SK-N-SH treated with all-trans-retinoic acid at 6 μM for 48 hours (cell line): Measurements from ENCODE around the gene INPP4B.

ENCODE experiments used
- ATAC-seq: fragments of 200-7000 bp; cut with Tn5 transposase; 3 replicates; pipeline ENCODE4 v1.9.1; 2020; ENCODE audit warnings: mild to moderate bottlenecking, moderate library complexity
- CSDC2 ChIP-seq: fragments of 250-450 bp; sonication (Bioruptor Pico); IDR thresholded peaks from 2 replicates; pipeline ENCODE4 v1.5.0; 2020; ENCODE audit warnings: mild to moderate bottlenecking, moderate library complexity
- ESRRG ChIP-seq: fragments of 250-450 bp; sonication (Bioruptor Pico); IDR thresholded peaks from 2 replicates; pipeline ENCODE4 v1.6.1; 2021; ENCODE audit warnings: mild to moderate bottlenecking
- GLIS3 ChIP-seq: fragments of 250-450 bp; sonication (Bioruptor Pico); IDR thresholded peaks from 2 replicates; pipeline ENCODE4 v1.5.0; 2020; ENCODE audit warnings: mild to moderate bottlenecking, moderate library complexity
- OSR1 ChIP-seq: fragments of 250-450 bp; sonication (Bioruptor Pico); IDR thresholded peaks from 2 replicates; pipeline ENCODE4 v1.8.0; 2022; ENCODE audit warnings: moderate library complexity, mild to moderate bottlenecking, inconsistent platforms
- PPARA ChIP-seq: fragments of 250-450 bp; sonication (Bioruptor Pico); IDR thresholded peaks from 2 replicates; pipeline ENCODE4 v1.5.0; 2020; ENCODE audit warnings: mild to moderate bottlenecking, borderline replicate concordance
- RARB ChIP-seq: fragments of 250-450 bp; sonication (Bioruptor Pico); IDR thresholded peaks from 2 replicates; pipeline ENCODE4 v1.8.0; 2021; ENCODE audit warnings: mild to moderate bottlenecking, moderate library complexity
- SNAI2 ChIP-seq: fragments of 250-450 bp; sonication (Bioruptor Pico); IDR thresholded peaks from 2 replicates; pipeline ENCODE4 v1.5.0; 2020; ENCODE audit warnings: mild to moderate bottlenecking, moderate library complexity
- TCF4 ChIP-seq: fragments of 250-450 bp; sonication (Bioruptor Pico); IDR thresholded peaks from 2 replicates; pipeline ENCODE4 v1.8.0; 2021; ENCODE audit warnings: mild to moderate bottlenecking, moderate library complexity, borderline replicate concordance
- TOX ChIP-seq: fragments of 250-450 bp; sonication (Bioruptor Pico); IDR thresholded peaks from 2 replicates; pipeline ENCODE4 v1.8.0; 2021; ENCODE audit warnings: mild to moderate bottlenecking, moderate library complexity, borderline replicate concordance
- ZFP3 ChIP-seq: fragments of 250-450 bp; sonication (Bioruptor Pico); IDR thresholded peaks from 2 replicates; pipeline ENCODE4 v1.5.0; 2020; ENCODE audit warnings: mild to moderate bottlenecking, moderate library complexity
- ZFP30 ChIP-seq: fragments of 450-650 bp; formaldehyde crosslinking; IDR thresholded peaks from 2 replicates; pipeline ENCODE4 v1.5.0; 2022; ENCODE audit warnings: mild to moderate bottlenecking, moderate library complexity
- ZNF70 ChIP-seq: fragments of 450-650 bp; formaldehyde crosslinking; IDR thresholded peaks from 2 replicates; pipeline ENCODE4 v1.5.0; 2020; ENCODE audit warnings: mild to moderate bottlenecking, moderate library complexity
- ZNF8 ChIP-seq: fragments of 450-650 bp; formaldehyde crosslinking; IDR thresholded peaks from 2 replicates; pipeline ENCODE4 v1.5.0; 2020; ENCODE audit warnings: mild to moderate bottlenecking, moderate library complexity
- TF ChIP-seq, protein P1 (sequence below): fragments of 250-450 bp; sonication (Bioruptor Pico); IDR thresholded peaks from 2 replicates; pipeline ENCODE4 v1.8.0; 2020; ENCODE audit warnings: mild to moderate bottlenecking, moderate library complexity, borderline replicate concordance
- TF ChIP-seq, protein P2 (sequence below): fragments of 250-450 bp; sonication (Bioruptor Pico); IDR thresholded peaks from 2 replicates; pipeline ENCODE4 v1.5.0; 2020; ENCODE audit warnings: mild to moderate bottlenecking, moderate library complexity
- TF ChIP-seq, protein P3 (sequence below): fragments of 250-450 bp; sonication (Bioruptor Pico); IDR thresholded peaks from 2 replicates; pipeline ENCODE4 v1.5.1; 2021; ENCODE audit warnings: mild to moderate bottlenecking, moderate library complexity
- TF ChIP-seq, protein P4 (sequence below): fragments of 250-450 bp; sonication (Bioruptor Pico); IDR thresholded peaks from 2 replicates; pipeline ENCODE4 v1.5.1; 2020; ENCODE audit warnings: low read depth, mild to moderate bottlenecking, moderate library complexity
- TF ChIP-seq, protein P5 (sequence below): fragments of 250-450 bp; sonication (Bioruptor Pico); IDR thresholded peaks from 2 replicates; pipeline ENCODE4 v1.8.0; 2021; ENCODE audit warnings: low read depth, mild to moderate bottlenecking, moderate library complexity, borderline replicate concordance

Gene INPP4B

DNA sequence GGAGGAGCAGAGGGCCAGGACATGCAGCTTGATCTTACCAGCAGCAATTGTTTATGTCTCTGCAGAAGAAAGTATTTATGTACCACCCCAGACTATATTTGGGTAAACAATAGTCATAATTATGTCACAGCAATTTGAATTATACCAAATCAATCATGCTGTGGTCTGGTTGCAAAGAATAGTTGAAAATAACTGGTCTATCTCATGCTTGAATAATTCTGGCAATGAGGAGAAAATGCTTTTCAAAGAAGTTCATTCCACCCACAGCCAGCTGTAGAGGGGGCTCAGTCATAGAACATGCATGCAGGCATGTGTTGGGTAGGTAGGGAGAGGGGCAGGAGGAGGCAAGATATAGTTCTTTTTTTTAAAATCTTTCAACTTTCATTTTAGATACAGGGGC lies 810.5 kb downstream of the INPP4B start:
- no peak for TF ChIP-seq RARB (CRISPR knock-in tag)
- TF ChIP-seq OSR1 (CRISPR knock-in tag), result no peak
- TF ChIP-seq ZNF8, result no peak
- no peak for TF ChIP-seq TOX (CRISPR knock-in tag)
- TF ChIP-seq, protein P1, sequence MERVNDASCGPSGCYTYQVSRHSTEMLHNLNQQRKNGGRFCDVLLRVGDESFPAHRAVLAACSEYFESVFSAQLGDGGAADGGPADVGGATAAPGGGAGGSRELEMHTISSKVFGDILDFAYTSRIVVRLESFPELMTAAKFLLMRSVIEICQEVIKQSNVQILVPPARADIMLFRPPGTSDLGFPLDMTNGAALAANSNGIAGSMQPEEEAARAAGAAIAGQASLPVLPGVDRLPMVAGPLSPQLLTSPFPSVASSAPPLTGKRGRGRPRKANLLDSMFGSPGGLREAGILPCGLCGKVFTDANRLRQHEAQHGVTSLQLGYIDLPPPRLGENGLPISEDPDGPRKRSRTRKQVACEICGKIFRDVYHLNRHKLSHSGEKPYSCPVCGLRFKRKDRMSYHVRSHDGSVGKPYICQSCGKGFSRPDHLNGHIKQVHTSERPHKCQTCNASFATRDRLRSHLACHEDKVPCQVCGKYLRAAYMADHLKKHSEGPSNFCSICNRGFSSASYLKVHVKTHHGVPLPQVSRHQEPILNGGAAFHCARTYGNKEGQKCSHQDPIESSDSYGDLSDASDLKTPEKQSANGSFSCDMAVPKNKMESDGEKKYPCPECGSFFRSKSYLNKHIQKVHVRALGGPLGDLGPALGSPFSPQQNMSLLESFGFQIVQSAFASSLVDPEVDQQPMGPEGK (CRISPR knock-in tag), result no peak
- TF ChIP-seq, protein P2, sequence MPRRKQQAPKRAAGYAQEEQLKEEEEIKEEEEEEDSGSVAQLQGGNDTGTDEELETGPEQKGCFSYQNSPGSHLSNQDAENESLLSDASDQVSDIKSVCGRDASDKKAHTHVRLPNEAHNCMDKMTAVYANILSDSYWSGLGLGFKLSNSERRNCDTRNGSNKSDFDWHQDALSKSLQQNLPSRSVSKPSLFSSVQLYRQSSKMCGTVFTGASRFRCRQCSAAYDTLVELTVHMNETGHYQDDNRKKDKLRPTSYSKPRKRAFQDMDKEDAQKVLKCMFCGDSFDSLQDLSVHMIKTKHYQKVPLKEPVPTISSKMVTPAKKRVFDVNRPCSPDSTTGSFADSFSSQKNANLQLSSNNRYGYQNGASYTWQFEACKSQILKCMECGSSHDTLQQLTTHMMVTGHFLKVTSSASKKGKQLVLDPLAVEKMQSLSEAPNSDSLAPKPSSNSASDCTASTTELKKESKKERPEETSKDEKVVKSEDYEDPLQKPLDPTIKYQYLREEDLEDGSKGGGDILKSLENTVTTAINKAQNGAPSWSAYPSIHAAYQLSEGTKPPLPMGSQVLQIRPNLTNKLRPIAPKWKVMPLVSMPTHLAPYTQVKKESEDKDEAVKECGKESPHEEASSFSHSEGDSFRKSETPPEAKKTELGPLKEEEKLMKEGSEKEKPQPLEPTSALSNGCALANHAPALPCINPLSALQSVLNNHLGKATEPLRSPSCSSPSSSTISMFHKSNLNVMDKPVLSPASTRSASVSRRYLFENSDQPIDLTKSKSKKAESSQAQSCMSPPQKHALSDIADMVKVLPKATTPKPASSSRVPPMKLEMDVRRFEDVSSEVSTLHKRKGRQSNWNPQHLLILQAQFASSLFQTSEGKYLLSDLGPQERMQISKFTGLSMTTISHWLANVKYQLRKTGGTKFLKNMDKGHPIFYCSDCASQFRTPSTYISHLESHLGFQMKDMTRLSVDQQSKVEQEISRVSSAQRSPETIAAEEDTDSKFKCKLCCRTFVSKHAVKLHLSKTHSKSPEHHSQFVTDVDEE (CRISPR knock-in tag), result no peak
- TF ChIP-seq ESRRG, result no peak
- no peak for TF ChIP-seq PPARA (CRISPR knock-in tag)
- TF ChIP-seq CSDC2, result no peak
- TF ChIP-seq, protein P3, sequence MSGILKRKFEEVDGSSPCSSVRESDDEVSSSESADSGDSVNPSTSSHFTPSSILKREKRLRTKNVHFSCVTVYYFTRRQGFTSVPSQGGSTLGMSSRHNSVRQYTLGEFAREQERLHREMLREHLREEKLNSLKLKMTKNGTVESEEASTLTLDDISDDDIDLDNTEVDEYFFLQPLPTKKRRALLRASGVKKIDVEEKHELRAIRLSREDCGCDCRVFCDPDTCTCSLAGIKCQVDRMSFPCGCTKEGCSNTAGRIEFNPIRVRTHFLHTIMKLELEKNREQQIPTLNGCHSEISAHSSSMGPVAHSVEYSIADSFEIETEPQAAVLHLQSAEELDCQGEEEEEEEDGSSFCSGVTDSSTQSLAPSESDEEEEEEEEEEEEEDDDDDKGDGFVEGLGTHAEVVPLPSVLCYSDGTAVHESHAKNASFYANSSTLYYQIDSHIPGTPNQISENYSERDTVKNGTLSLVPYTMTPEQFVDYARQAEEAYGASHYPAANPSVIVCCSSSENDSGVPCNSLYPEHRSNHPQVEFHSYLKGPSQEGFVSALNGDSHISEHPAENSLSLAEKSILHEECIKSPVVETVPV (CRISPR knock-in tag), result no peak
- TF ChIP-seq, protein P4, sequence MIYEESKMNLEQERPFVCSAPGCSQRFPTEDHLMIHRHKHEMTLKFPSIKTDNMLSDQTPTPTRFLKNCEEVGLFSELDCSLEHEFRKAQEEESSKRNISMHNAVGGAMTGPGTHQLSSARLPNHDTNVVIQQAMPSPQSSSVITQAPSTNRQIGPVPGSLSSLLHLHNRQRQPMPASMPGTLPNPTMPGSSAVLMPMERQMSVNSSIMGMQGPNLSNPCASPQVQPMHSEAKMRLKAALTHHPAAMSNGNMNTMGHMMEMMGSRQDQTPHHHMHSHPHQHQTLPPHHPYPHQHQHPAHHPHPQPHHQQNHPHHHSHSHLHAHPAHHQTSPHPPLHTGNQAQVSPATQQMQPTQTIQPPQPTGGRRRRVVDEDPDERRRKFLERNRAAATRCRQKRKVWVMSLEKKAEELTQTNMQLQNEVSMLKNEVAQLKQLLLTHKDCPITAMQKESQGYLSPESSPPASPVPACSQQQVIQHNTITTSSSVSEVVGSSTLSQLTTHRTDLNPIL, result no peak
- no peak for TF ChIP-seq GLIS3 (CRISPR knock-in tag)
- TF ChIP-seq ZNF70 (CRISPR knock-in tag), result no peak
- no peak for TF ChIP-seq TCF4
- no peak for ATAC-seq

DNA sequence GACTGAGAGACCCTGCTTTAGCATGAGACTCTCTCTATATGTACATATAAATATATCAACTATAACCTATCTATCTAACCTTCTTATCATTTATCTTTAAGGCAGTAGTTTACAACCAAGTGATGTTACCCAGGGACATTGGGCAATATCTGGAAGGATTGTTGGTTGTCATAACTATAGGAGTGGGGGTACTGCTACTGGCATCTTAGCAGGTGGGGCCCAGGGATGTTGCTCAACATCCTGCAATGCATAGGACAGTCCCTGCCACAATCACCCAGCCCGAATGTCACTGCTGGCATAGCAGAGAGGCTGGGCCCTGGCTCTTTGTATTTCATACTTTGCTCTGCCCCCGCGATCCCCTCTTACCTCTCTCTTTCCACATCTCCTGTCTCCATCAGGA lies 812.0 kb downstream of the INPP4B start:
- TF ChIP-seq, protein P4, result no peak
- no peak for ATAC-seq

DNA sequence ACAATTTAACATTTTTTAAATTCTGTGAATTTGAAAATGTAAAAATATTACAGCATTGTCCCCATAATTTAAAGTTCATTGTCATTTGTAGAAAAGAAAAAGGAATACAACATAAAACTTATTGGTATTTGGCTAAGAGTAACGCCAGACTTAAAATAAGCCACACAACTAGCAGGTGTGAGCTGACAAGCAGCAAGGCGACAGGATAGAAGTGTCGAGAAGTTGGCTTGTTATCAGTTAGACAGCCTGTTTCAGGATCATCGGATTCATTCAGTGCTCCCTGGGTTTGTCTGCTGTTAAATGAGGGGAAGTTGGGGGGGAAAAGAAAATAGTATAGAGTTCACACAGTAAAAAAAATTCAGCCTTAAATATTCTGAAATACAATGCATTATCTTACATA lies 816.1 kb downstream of the INPP4B start:
- TF ChIP-seq SNAI2 (CRISPR knock-in tag) (no peak), ZFP3 (CRISPR knock-in tag) (no peak), CSDC2 (no peak), ZFP30 (no peak), PPARA (CRISPR knock-in tag) (no peak)
- TF ChIP-seq, protein P4, result no peak
- TF ChIP-seq, protein P5, sequence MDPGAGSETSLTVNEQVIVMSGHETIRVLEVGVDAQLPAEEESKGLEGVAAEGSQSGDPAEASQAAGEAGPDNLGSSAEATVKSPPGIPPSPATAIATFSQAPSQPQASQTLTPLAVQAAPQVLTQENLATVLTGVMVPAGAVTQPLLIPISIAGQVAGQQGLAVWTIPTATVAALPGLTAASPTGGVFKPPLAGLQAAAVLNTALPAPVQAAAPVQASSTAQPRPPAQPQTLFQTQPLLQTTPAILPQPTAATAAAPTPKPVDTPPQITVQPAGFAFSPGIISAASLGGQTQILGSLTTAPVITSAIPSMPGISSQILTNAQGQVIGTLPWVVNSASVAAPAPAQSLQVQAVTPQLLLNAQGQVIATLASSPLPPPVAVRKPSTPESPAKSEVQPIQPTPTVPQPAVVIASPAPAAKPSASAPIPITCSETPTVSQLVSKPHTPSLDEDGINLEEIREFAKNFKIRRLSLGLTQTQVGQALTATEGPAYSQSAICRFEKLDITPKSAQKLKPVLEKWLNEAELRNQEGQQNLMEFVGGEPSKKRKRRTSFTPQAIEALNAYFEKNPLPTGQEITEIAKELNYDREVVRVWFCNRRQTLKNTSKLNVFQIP, result no peak
- no peak for ATAC-seq
